Omental fat pad (tissue), 4 donors: ENCODE measurements around the gene CDT1. TPM values are rescaled to one million over a fixed set of nuclear protein-coding genes. Genes with fewer than 3 reads are reported as not detected.

Source experiments
- ATAC-seq: fragments of 150-250 bp; one replicate; pipeline ENCODE4 v1.9.1; 2016; ENCODE audit warnings: mild to moderate bottlenecking, moderate library complexity; ENCODE audit not compliant: low FRiP score
- DNase-seq: peaks from one replicate; pipeline ENCODE4 v3.0.0-alpha.2; 2019; ENCODE audit warnings: low spot score
- CTCF ChIP-seq, 3 donors: fragments of 450-650 bp; IDR thresholded peaks; one replicate each; pipeline ENCODE4 v1.5.1; 2016 to 2017; ENCODE audit warnings: antibody characterized with exemption in 3 of 3, mild to moderate bottlenecking in 3 of 3, moderate library complexity in 2 of 3
- total RNA-seq, 4 donors: library from RNA; depleted of rRNA; stranded (reverse); fragments of >200 nt; gene quantifications; one replicate each; pipeline ENCODE4 v1.1.0, GENCODE V29; 2016

CDT1 gene
- total RNA-seq, 4 donors from 2014 or later, result 0.19 to 3.5 (median 1.6) TPM

DNA sequence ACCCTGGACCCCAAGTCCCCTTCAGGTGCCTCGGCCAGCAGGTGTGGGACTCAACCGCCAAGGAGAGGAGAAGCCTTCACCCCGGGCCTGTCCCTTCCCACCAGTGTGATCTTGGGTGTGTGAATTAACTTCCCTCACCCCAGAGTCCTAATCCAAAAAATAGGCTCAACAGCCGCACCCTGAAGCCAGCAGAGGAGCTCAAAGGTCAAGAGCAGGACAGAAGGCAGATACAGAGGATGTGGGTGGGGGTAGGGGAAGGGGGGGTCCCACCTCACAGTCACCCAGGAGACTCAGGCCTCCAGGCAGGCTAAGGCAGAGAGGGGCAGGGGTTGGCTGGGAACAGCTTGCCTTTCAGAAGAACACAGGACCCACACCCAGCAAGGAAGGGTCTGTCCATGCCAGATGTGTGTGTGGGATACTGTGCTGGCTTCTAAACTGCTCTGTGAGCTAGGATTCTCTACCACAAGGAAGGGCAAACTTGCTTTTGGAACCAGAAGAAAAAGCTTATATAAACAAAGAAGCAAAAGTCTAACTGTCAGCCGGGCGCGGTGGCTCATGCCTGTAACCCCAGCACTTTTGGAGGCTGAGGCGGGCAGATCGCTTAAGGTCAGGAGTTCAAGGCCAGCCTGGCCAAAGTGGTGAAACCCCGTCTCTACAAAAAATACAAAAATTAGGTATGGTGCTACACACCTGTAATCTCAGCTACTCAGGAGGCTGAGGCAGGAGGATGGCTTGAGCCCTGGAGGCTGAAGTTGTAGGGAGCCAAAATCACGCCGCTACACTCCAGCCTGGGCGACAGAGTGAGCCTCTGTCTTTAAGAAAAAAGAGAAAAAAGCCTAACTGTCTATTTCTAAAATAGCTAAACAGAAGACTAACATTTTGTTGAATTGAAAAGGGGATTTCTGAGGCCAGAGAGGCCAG is 23.2 kb upstream of the CDT1 start:
- DNase-seq (no peak), ATAC-seq (no peak)
- TF ChIP-seq CTCF (IDR thresholded peaks at IDR 0.05), result no peak

GRCh38 chr16:88781140-88782077 is 22.2 kb upstream of the CDT1 start:
- no peak for TF ChIP-seq CTCF (IDR thresholded peaks at IDR 0.05)
- DNase-seq (no peak), ATAC-seq (no peak)

DNA sequence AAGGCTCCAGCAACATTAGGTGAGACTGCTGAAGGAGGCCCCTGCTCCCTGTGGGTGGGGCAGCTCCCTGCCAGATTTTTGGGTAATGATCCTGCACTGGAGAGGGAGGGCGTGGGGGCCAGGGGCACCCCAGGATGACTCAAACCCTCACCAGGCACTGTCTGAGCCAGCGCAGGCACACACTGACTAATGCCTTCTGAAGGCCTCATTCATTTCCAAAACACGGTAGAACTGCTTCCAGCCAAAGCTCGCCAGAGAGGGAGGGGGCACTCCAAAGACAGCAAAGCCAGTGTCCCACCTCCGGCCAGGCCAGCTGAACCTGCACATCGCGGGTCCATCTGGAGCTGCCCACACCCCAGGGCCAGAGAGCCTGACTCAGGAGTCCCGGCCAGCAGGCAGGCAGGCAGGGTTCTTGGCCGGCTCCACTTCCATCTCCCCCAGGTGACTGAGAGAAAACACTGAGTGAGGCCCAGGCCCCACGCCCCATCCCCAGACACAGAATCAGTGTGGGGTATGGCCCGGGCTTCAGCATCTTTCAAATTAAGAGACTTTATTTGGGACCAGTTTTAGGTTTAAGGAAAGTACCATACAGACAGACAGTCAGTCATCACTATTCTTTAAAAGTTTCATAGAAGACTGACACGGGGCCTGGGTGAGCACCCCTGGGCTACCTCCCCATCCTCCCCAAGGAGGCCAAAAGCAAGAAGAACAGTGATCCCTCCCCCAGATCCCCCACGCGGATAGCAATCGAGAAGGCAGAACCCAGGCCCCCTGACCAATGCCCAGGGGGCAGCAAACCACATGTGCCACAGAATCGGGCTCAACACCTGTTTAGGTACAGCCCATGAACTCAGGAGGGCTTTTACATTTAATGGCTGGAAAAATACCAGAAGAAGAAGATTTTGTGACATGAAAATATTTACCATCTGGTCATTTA is 20.9 kb upstream of the CDT1 start:
- TF ChIP-seq CTCF (IDR thresholded peaks at IDR 0.05), result no peak
- DNase-seq (no peak), ATAC-seq (peak; percentile 70)

DNA sequence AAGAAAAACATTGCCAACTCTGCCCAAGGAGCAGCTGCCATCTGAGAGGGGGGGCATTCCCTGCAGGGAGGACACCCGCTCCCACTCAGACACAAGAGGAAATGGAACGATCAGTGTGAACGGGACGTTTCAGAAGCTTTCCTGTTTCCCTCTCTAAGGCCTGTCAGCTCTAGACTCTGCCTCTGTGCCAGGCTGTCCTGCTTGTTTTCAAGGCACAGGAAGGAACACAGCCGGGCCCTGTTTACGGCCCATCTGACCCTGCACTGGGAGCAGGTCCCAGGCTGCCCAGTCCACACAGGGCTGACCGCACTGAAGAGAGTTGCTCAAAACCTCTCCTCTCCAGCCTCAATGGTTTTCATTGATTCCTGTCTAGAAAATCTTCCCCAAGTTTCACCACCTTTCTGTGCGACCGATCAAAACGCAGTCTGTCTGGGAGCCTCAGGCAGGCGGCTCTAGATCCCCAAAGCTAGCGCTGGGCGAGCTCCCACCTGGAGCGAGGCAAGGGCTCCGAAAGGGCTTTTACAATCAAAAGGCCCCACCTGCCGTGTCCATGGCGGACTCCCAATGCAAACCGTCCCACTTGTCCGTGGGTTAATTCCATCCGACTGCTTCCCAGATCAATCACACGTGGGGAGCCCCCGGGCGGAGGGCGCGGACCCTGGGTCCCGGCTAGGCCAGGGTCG is 20.1 kb upstream of the CDT1 start:
- no peak for ATAC-seq
- no peak for DNase-seq
- no peak for TF ChIP-seq CTCF (IDR thresholded peaks at IDR 0.05)

DNA sequence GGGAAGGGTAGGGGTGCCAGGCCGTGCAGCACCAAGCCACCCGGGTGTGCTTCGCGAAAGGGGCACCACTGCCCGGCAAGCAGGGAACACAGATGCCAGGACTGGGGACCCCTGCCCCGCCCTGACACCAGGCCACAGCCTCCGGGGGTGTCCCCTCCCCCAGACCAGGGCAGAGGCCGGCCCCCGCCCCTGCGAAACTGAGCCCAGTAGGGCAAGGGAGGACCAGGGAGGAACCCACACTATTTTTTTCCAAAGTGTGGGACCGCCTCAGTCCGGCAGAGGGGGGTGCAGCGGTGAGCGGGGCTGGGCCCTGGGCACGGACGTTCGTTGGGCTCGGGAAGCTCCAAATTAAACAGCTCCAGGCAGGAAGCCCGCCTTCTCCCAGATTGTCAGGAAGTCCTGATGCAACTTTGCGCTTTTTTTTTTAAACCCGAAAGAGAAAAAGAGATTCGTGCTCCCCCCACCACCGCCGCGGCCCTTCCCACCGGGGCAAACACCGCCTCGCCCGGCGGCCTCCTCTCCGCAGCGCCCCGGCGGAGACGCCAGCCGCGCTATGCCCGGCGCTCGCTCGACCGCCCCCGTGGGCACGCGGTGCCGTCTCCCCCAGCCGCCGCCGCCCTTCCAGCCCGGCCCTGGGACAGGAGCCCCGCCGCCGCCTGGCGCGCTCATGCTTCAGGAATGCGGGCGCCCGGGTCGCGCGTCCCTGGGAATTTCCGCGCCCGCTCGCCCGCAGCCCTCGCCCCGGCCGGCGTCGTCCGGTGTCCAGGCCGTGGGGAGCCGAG is 19.3 kb upstream of the CDT1 start:
- peak; percentile 56 for ATAC-seq
- no peak for DNase-seq
- TF ChIP-seq CTCF (IDR thresholded peaks at IDR 0.05), result no peak
